ACC112 (cell line): ENCODE measurements around the gene TRABD2B.

Experiments used
- H2AFZ ChIP-seq: fragments of 200-600 bp; sonication (generic); one replicate; pipeline ENCODE4 v1.6.0; 2017; ENCODE audit warnings: antibody characterized with exemption, low read length; ENCODE audit not compliant: unreplicated experiment
- H3K27ac ChIP-seq: fragments of 200-600 bp; sonication (generic); 2 replicates; pipeline ENCODE4 v1.5.1; 2014; ENCODE audit warnings: low read depth, mild to moderate bottlenecking, antibody characterized with exemption, low read length, moderate library complexity
- H3K27me3 ChIP-seq: fragments of 200-600 bp; sonication (generic); 2 replicates; pipeline ENCODE4 v1.6.1; 2014; ENCODE audit warnings: mild to moderate bottlenecking, antibody characterized with exemption, low read length, moderate library complexity, mixed read lengths; ENCODE audit not compliant: insufficient read depth
- H3K36me3 ChIP-seq: fragments of 200-600 bp; sonication (generic); 2 replicates; pipeline ENCODE4 v1.6.1; 2016; ENCODE audit warnings: mild to moderate bottlenecking, antibody characterized with exemption, low read length, moderate library complexity, mixed read lengths; ENCODE audit not compliant: insufficient read depth
- H3K4me1 ChIP-seq: fragments of 200-600 bp; sonication (generic); one replicate; pipeline ENCODE4 v1.6.1; 2016; ENCODE audit warnings: low read length, mixed read lengths; ENCODE audit not compliant: insufficient read depth, unreplicated experiment, control insufficient read depth
- H3K4me3 ChIP-seq: fragments of 200-600 bp; sonication (generic); 2 replicates; pipeline ENCODE4 v1.5.1; 2014; ENCODE audit warnings: mild to moderate bottlenecking, low read depth, low read length
- H3K79me2 ChIP-seq: fragments of 200-600 bp; sonication (generic); one replicate; pipeline ENCODE4 v1.6.0; 2016; ENCODE audit warnings: low read length; ENCODE audit not compliant: control insufficient read depth, unreplicated experiment, insufficient read depth

Gene TRABD2B

DNA sequence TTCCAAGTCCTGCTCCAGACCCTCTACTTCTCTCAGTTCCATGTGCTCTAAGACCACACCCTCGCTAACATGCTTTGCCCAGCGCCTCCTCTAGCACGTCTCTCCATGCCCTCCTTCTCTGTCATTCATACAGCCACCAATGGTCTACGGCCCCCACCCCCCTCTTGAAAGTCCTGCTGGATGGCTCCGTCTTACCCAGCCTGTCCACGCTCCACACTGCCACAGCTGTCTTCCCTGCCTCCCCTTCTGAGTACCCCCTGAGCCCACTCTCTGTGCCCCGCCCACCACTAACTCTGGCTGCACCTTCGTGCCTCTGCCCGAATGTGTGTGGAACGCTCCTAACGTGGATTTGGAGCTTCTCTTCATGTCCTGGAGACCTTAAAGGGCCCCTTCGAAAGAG, 244.6 kb downstream of the TRABD2B start:
- Histone ChIP-seq H2AFZ (no peak overlapping the region), H3K27ac (no peak overlapping the region), H3K4me1 (no peaks in the 10 kb centered on the region), H3K27me3 (no peaks in the 10 kb centered on the region), H3K36me3 (no peaks in the 10 kb centered on the region), H3K79me2 (no peaks in the 10 kb centered on the region), H3K4me3 (no peak overlapping the region)

GRCh38 chr1:47751996-47752451, 245.2 kb downstream of the TRABD2B start:
- no peak overlapping the region for H3K27ac ChIP-seq
- H3K4me1 ChIP-seq, result no peaks in the 10 kb centered on the region
- H2AFZ ChIP-seq, result no peak overlapping the region
- H3K79me2 ChIP-seq, result no peaks in the 10 kb centered on the region
- H3K27me3 ChIP-seq, result no peaks in the 10 kb centered on the region
- H3K4me3 ChIP-seq, result no peak overlapping the region
- H3K36me3 ChIP-seq, result no peaks in the 10 kb centered on the region

DNA sequence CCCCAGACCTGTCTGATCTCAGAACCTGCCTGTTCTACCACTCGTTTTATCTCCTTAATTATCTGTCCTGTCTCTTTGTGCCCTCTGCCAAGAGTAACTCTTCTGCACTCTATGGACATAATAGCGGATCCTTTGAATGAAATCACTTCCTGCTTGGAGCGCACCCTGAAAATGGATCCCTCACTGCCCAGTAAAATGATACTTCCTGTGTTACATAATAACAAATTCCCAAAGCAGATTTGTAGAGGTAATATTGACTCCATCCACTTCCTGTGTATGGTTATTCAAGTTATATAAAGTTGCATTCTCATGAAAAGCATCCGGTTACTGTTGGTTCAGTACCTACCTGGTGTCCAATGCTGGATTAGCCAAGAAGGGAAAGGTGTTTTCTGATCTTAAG, 246.0 kb downstream of the TRABD2B start:
- Histone ChIP-seq H3K36me3 (no peaks in the 10 kb centered on the region), H3K27me3 (no peaks in the 10 kb centered on the region), H3K79me2 (no peaks in the 10 kb centered on the region), H3K4me3 (no peak overlapping the region), H2AFZ (no peak overlapping the region), H3K27ac (no peak overlapping the region), H3K4me1 (no peaks in the 10 kb centered on the region)

- no peaks in the 10 kb centered on the region for H3K79me2 ChIP-seq
- no peak overlapping the region for H3K27ac ChIP-seq
- no peaks in the 10 kb centered on the region for H3K4me1 ChIP-seq
- H3K27me3 ChIP-seq, result no peaks in the 10 kb centered on the region
- no peak overlapping the region for H3K4me3 ChIP-seq
- no peaks in the 10 kb centered on the region for H3K36me3 ChIP-seq
- no peak overlapping the region for H2AFZ ChIP-seq
Observed at GRCh38 chr1:47745715-47746609, 251.2 kb downstream of the TRABD2B start.

GRCh38 chr1:47742890-47743760, 254.1 kb downstream of the TRABD2B start:
- H3K79me2 ChIP-seq, result no peaks in the 10 kb centered on the region
- H3K27ac ChIP-seq, result no peak overlapping the region
- no peaks in the 10 kb centered on the region for H3K4me1 ChIP-seq
- H3K36me3 ChIP-seq, result no peaks in the 10 kb centered on the region
- H2AFZ ChIP-seq, result no peak overlapping the region
- peaks cover 21% of the 10 kb centered on the region; the same call in 1 of the 2 replicates for H3K27me3 ChIP-seq
- no peak overlapping the region for H3K4me3 ChIP-seq

GRCh38 chr1:47738560-47739182, 258.5 kb downstream of the TRABD2B start:
- Histone ChIP-seq H3K4me1 (no peaks in the 10 kb centered on the region), H3K36me3 (no peaks in the 10 kb centered on the region), H2AFZ (no peak overlapping the region), H3K4me3 (no peak overlapping the region), H3K27ac (no peak overlapping the region), H3K27me3 (peaks cover 51% of the 10 kb centered on the region), H3K79me2 (no peaks in the 10 kb centered on the region)

DNA sequence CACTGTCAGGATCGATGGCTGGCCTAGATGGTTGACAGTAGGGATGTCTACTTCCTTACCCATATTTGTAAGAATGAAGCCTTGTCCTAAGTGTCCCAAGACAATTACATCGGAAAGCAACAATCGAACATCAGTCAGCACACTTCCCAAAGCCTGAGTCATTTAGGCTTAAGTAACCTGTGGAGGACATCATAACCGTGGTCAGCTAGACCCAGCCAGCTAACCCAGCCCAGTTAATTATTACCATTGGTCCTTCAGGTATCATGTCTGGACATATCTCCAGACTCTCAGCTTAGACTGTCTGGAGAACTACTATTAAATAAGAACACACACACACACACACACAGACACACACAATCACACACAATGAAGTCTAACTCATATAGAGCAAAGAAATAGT, 264.7 kb downstream of the TRABD2B start:
- peaks cover 3% of the 10 kb centered on the region for H3K4me1 ChIP-seq
- H3K27me3 ChIP-seq, result peaks cover 41% of the 10 kb centered on the region
- H3K4me3 ChIP-seq, result no peak overlapping the region
- no peaks in the 10 kb centered on the region for H3K79me2 ChIP-seq
- H2AFZ ChIP-seq, result no peak overlapping the region
- H3K36me3 ChIP-seq, result no peaks in the 10 kb centered on the region
- no peak overlapping the region for H3K27ac ChIP-seq

DNA sequence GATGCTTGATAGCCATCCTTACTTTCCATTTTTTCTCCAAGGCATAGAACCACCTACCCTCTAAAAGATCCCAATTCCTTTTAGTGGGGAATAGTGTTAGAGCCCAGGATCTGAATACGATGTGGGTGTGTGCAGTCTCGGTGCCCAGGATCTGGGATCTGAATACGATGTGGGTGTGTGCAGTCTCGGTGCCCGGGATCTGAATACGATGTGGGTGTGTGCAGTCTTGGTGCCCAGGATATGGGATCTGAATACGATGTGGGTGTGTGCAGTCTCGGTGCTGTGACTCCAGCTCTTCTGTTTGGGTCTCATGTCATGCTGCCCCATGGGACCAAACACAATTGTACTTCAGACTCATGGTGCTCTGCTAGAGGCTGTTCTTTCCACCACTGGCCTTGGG, 265.5 kb downstream of the TRABD2B start:
- Histone ChIP-seq H3K4me3 (no peak overlapping the region), H3K79me2 (no peaks in the 10 kb centered on the region), H3K4me1 (peaks cover 3% of the 10 kb centered on the region), H3K36me3 (no peaks in the 10 kb centered on the region), H3K27ac (no peak overlapping the region), H3K27me3 (peaks cover 37% of the 10 kb centered on the region), H2AFZ (no peak overlapping the region)

DNA sequence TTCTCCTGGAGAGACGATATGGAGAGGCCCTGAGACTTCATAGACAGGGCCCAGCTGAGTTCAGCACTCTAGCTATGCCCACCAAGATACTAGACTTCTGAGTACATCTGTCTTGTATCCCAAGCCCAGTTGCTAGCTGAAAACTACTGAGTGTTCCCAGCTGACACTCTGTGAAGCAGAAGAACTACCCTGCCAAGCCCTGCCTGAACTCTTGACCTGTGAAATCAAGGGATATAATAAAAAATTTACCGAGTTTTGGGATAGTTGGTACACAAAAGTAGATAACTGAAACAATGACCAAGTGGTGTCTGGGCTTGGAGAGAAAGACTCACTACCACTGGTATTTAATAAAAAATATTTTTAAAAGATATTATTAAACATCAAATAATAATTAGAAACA, 267.5 kb downstream of the TRABD2B start:
- Histone ChIP-seq H3K79me2 (no peaks in the 10 kb centered on the region), H3K27ac (no peak overlapping the region), H3K4me3 (no peak overlapping the region), H2AFZ (no peak overlapping the region), H3K4me1 (peaks cover 3% of the 10 kb centered on the region), H3K36me3 (no peaks in the 10 kb centered on the region), H3K27me3 (peaks cover 38% of the 10 kb centered on the region)

DNA sequence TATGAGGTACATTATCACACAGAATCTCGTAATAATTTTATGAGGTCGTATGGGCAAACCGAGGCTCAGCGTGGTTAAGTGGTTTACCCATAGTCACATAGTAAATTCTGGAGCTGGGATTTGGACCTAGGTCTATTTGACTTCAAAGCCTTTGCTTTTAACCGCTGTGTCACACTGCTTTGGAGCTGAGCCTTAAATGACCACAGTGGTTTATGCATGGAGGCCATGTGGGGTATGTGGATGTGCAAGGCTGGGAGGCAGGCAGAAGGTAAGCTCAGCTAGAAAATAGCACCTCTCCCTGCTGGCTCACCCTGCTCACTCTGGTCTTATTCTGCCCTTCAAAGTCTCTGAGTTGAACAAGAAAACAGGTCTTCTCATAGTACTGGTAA, 269.5 kb downstream of the TRABD2B start:
- Histone ChIP-seq H2AFZ (no peak overlapping the region), H3K79me2 (no peaks in the 10 kb centered on the region), H3K27me3 (peaks cover 46% of the 10 kb centered on the region), H3K36me3 (no peaks in the 10 kb centered on the region), H3K4me1 (peaks cover 3% of the 10 kb centered on the region), H3K27ac (no peak overlapping the region), H3K4me3 (no peak overlapping the region)
